T-helper 17 cell (primary cell): ENCODE results near the gene TSSC4. TPM values are rescaled to one million over a fixed set of nuclear protein-coding genes. Genes with fewer than 3 reads are reported as not detected.
"Not testable (repeated sequence)": the region's sequence is repeated elsewhere in the genome, so short reads cannot be mapped to it uniquely, and the experiment has no call there.

Experiments
- ATAC-seq: fragments of 150-1000 bp; cut with Tn5 transposase; 2 replicates; pipeline ENCODE4 v1.10.0; 2021; ENCODE audit warnings: mild to moderate bottlenecking, moderate library complexity
- DNase-seq, 3 donors: peaks; one replicate each; pipeline versions ENCODE4 v3.0.0 to v3.0.0-alpha.2; 2020 to 2021
- H3K9me3 ChIP-seq: one replicate; pipeline ENCODE4 v1.7.0; 2013; ENCODE audit warnings: low read length, mild to moderate bottlenecking; ENCODE audit not compliant: control insufficient read depth, poor library complexity, severe bottlenecking
- H3K27ac Mint-ChIP-seq: one replicate; pipeline ENCODE4 v1.8.0; 2022; ENCODE audit warnings: mild to moderate bottlenecking, moderate library complexity, mixed read lengths
- H3K27me3 Mint-ChIP-seq: one replicate; pipeline ENCODE4 v1.8.0; 2022; ENCODE audit warnings: mixed read lengths
- H3K36me3 Mint-ChIP-seq: one replicate; pipeline ENCODE4 v1.8.0; 2022; ENCODE audit warnings: low read depth, mixed read lengths
- H3K4me1 Mint-ChIP-seq: one replicate; pipeline ENCODE4 v1.8.0; 2022; ENCODE audit warnings: mild to moderate bottlenecking, mixed read lengths
- H3K4me3 Mint-ChIP-seq: one replicate; pipeline ENCODE4 v1.8.0; 2022; ENCODE audit warnings: mild to moderate bottlenecking, moderate library complexity, mixed read lengths
- total RNA-seq, 4 donors: library from RNA in 2 of 4; stranded (reverse) in 2 of 4; gene quantifications; one replicate each; pipeline ENCODE4 v1.2.3 and lab custom pipeline; 2022 to 2026

The TSSC4 gene
- total RNA-seq (10 to 100 TPM; 47.9 to 60.3 TPM), total RNA-seq (lab: John Stamatoyannopoulos, UW) (44.2 to 68.0 reads per million in 2 donors)

DNA sequence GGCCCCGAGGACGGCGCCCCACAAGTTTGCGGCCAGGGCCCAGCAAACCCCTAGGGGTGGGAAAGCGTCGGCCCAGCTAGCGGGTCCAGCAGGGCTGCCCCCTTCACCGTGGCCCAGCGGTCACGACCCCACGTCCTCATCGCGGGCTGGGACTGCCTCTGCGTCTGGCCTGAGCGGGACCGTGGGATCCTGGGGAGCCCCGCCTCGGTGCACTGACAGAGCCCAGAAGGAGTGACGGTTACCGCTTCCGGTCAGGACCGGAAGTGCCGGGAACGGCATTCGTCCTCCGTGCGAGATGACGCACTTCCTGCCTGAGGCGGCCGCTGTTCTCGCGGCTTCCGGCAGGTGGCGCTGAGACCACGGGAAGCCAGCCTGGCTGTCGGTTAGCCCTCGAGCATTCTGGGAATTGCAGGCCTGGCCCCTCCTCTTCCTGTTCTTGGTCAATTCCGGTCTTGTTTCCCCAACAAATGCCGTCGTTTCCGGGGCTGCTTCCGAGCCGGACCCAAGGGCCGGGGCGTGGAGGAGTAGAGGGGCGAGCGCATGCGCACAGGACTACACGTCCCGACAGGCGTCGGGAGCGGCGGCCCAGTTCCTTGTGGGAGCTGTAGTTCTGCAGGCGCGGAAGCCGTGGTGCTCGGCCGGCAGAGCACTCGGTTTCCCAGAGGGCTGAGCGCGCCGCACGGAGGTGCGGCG lies at the start of gene TSSC4:
TSSC4 (plus strand) TSS at position 682 of the 693 bp plus-strand sequence. CDS start 1,884 bp downstream, outside the sequence.
- ATAC-seq, result peak; percentile 91
- Mint-ChIP-seq H3K27me3 (no peaks in the 10 kb centered on the region), H3K4me1 (peaks cover 13% of the 10 kb centered on the region), H3K36me3 (peaks cover 7% of the 10 kb centered on the region), H3K27ac (peak within 1 kb of the TSS; percentile 93), H3K4me3 (peak within 1 kb of the TSS; percentile 92)
- peak; percentile 99 to 100 (median 99) for DNase-seq
- no peaks in the 10 kb centered on the region for H3K9me3 ChIP-seq

DNA sequence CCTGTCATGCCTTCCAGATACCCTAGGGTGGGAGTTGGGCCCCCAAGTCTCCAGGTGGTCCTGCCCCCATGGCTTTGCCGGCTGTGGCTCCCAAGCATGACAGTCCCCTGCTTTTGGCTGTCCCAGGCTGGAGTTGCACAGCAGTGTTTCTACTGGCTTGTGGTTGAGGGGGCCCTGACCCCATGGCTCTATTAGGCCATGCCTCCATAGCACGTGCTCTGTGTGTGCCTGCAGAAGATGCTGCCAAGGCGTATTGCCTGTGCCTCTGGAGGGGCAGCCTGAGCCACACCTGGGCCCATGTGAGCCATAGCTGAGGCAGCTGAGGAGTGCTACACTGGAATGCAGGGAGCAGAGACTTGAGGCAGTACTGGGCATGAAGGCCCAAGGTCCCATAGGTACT lies 48.8 kb upstream of the TSSC4 start:
- no peak overlapping the region for H3K4me3 Mint-ChIP-seq
- no peaks in the 10 kb centered on the region for H3K9me3 ChIP-seq
- H3K4me1 Mint-ChIP-seq, result no peaks in the 10 kb centered on the region
- ATAC-seq (no peak), DNase-seq (no peak)
- H3K27me3 Mint-ChIP-seq, result peaks cover 9% of the 10 kb centered on the region
- no peak overlapping the region for H3K27ac Mint-ChIP-seq
- no peaks in the 10 kb centered on the region for H3K36me3 Mint-ChIP-seq

GRCh38 chr11:2352420-2352819 lies 48.1 kb upstream of the TSSC4 start:
- Mint-ChIP-seq H3K27ac (no peak overlapping the region), H3K36me3 (no peaks in the 10 kb centered on the region), H3K4me1 (no peaks in the 10 kb centered on the region), H3K27me3 (peaks cover 9% of the 10 kb centered on the region), H3K4me3 (no peak overlapping the region)
- DNase-seq (no peak), ATAC-seq (no peak)
- no peaks in the 10 kb centered on the region for H3K9me3 ChIP-seq

DNA sequence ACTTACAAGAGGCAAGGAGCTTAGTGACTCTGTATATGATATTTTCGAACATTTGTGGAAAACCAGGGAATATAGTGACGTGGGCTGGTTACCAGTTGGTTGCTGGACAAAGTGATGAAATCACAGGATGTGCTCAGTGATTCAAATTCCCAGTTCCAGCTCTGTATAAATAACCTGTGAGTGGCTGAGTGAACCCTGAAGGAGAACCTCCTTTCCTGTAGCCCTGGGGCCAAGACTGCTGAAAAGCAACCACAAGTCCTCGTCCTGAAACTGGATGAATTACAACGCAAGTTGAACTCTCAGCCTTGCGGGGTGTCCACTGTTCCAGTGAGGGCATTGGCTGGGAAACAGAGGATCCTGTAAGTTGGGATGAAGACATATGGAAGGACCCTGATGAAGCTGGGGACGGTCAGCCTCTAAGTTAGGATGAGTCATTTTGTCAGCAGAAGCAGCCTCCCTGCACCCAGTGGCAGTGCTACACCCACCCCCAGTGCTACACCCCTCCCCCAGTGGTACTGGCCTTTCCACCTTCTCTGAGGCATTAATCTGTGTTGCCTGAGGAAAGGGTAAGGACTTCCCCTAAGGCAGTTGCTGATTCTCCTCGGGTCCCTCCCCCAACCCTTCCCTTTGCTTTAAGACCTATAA lies 45.4 kb upstream of the TSSC4 start:
- Mint-ChIP-seq H3K4me1 (peaks cover 2% of the 10 kb centered on the region), H3K27me3 (peaks cover 9% of the 10 kb centered on the region), H3K36me3 (no peaks in the 10 kb centered on the region), H3K27ac (no peak overlapping the region), H3K4me3 (no peak overlapping the region)
- DNase-seq (no peak), ATAC-seq (no peak)
- no peaks in the 10 kb centered on the region for H3K9me3 ChIP-seq

DNA sequence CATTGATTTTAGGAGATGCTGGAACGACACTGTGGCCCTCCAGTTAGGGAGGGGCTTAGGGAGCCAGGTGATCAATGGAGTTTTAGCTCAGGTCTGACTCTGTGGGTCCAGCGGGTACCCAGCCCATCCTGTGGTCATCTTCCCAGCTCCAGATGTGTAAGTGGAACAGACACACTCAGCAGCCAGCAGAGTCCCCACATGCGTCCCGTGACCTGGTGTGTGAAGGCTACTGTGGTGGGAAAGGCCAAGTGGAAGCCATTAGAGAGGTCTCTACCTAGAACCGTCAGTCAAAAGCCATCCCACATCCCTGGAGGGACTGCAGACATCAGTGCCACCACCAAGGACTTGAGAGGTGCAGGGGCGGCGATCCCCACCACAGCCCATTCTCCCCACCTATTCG lies 43.3 kb upstream of the TSSC4 start:
- H3K36me3 Mint-ChIP-seq, result no peaks in the 10 kb centered on the region
- no peak for DNase-seq
- no peak for ATAC-seq

DNA sequence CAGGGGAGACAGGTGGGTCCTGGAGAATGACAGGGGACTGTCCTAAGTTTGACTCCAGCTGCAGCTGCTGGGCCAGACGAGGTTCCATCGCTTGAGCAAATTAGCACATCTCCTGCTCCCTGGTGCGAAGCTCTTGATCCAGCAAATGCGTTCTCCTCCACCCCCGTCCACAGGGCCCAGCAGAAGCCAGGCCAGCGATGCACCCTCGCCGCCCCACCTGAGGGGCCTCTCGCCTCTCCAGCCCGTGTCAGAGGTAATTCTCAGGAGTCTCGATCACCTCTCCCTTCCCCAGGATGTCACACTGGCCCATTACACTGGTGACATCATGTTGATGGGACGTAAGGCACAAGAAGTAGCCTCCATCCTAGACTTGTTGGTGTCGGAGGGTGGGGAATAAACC lies 42.9 kb upstream of the TSSC4 start:
- DNase-seq, H3K4me1 Mint-ChIP-seq, H3K36me3 Mint-ChIP-seq, ATAC-seq, H3K27me3 Mint-ChIP-seq, H3K27ac Mint-ChIP-seq, H3K9me3 ChIP-seq, H3K4me3 Mint-ChIP-seq: not testable (repeated sequence)

More for the DNA sequence above, 43.3 kb upstream of the TSSC4 start:
- H3K9me3 ChIP-seq, result no peaks in the 10 kb centered on the region
- Mint-ChIP-seq H3K27ac (no peak overlapping the region), H3K27me3 (peaks cover 9% of the 10 kb centered on the region), H3K4me3 (peak overlapping the region; percentile 31), H3K4me1 (peaks cover 2% of the 10 kb centered on the region)

DNA sequence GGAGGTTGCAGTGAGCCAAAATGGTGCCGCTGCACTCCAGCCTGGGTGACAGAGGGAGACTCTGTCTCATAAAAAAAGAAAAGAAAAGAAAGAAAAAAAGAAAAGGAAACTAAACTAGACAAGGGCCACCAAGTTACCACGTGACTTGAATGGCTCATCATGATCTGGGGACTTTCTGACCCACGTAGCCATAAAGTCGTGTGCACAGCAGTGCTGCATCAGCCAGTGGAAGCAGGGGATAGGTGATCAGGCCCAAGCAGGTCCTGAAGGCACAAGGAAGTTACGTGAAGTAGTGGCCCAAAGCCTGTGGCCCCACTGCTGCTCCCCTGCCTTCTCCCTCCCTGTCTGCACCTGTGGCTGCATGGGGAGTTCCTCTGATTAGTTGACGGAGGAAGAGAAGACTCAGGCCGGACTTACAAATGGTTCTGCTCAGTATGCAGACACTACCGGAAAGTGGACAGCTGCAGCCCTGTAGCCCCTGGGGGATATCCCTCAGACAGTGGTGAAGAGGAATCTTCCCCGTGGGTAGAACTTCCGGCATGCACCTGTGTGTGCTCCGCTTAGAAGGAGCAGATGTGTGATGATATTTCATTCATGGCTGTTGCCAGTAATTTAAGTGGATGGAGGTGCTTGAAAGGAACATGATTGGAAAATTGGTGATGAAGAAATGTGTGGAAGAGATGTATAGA lies 41.7 kb upstream of the TSSC4 start:
- DNase-seq, result no peak
- Mint-ChIP-seq H3K27ac (no peak overlapping the region), H3K27me3 (peaks cover 5% of the 10 kb centered on the region), H3K4me1 (peaks cover 2% of the 10 kb centered on the region), H3K4me3 (no peak overlapping the region), H3K36me3 (no peaks in the 10 kb centered on the region)
- ATAC-seq, result no peak
- no peaks in the 10 kb centered on the region for H3K9me3 ChIP-seq

DNA sequence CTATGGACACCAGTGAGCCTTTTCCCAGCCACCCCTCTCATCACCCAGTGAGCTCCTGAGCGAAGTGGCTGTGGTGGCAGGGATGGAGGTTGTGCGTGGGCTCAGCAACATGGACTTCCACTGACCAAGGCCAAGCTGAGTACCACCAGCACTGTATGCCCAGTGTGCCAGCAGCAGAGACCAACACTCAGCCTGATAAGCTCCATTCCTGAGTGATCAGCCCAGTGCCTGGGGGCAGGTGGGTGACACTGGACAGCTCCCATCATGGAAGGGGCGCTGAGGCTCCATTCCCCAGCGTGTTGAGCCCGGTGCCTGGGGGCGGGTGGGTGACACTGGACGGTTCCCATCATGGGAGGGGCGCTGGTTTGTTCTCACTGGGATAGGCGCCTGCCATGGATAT lies 41.0 kb upstream of the TSSC4 start:
- H3K9me3 ChIP-seq, result no peaks in the 10 kb centered on the region
- Mint-ChIP-seq H3K27me3 (peaks cover 3% of the 10 kb centered on the region), H3K4me1 (peaks cover 2% of the 10 kb centered on the region), H3K4me3 (no peak overlapping the region), H3K36me3 (no peaks in the 10 kb centered on the region), H3K27ac (no peak overlapping the region)
- ATAC-seq (no peak), DNase-seq (no peak)

- H3K36me3 Mint-ChIP-seq, result no peaks in the 10 kb centered on the region
- no peak for DNase-seq
Measured at GRCh38 chr11:2360081-2360642, 40.4 kb upstream of the TSSC4 start.

GRCh38 chr11:2361565-2361964 lies 39.0 kb upstream of the TSSC4 start:
- Mint-ChIP-seq H3K27ac (no peak overlapping the region), H3K4me3 (no peak overlapping the region), H3K36me3 (no peaks in the 10 kb centered on the region), H3K4me1 (peaks cover 2% of the 10 kb centered on the region), H3K27me3 (no peaks in the 10 kb centered on the region)
- ATAC-seq (no peak), DNase-seq (no peak)
- no peaks in the 10 kb centered on the region for H3K9me3 ChIP-seq

More at GRCh38 chr11:2360081-2360642, 40.4 kb upstream of the TSSC4 start:
- Mint-ChIP-seq H3K27ac (no peak overlapping the region), H3K4me3 (no peak overlapping the region), H3K27me3 (no peaks in the 10 kb centered on the region), H3K4me1 (peaks cover 2% of the 10 kb centered on the region)
- ATAC-seq, result no peak
- H3K9me3 ChIP-seq, result no peaks in the 10 kb centered on the region

DNA sequence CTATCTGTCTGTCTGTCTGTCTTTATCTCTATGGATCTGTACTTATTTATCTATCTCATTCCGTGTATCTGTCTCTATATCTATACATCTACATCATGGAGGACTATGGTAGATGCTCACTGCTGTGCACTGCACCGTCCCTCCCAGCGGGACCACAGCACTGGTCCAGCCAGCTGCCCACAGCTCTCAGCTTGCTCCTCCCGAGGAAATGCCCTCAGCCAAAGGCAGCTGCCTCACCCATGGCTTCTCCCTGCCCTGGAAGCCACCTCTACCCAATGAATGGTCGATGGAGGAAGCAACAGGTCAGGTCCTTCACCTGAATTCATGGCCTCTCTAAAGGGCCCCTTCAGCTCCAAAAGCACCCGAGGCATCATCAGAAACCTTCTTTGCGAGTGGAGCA lies 38.1 kb upstream of the TSSC4 start:
- H3K27me3 Mint-ChIP-seq, result no peaks in the 10 kb centered on the region
- H3K4me3 Mint-ChIP-seq, result peak overlapping the region; percentile 47
- DNase-seq (no peak), ATAC-seq (no peak)
- H3K36me3 Mint-ChIP-seq, result no peaks in the 10 kb centered on the region
- peak overlapping the region; percentile 34 for H3K27ac Mint-ChIP-seq
- peaks cover 2% of the 10 kb centered on the region for H3K4me1 Mint-ChIP-seq
- H3K9me3 ChIP-seq, result no peaks in the 10 kb centered on the region

GRCh38 chr11:2363130-2363529 lies 37.4 kb upstream of the TSSC4 start:
- DNase-seq (no peak), ATAC-seq (no peak)
- Mint-ChIP-seq H3K4me1 (peaks cover 2% of the 10 kb centered on the region), H3K27me3 (no peaks in the 10 kb centered on the region), H3K36me3 (no peaks in the 10 kb centered on the region), H3K27ac (no peak overlapping the region), H3K4me3 (no peak overlapping the region)
- no peaks in the 10 kb centered on the region for H3K9me3 ChIP-seq
